ENCODE measurements around the gene LRMDA.
A peak's percentile ranks its signal among the peaks of the same experiment; 100 is the strongest.

LRMDA gene

GRCh38 chr10:75875740-75876139, 444.3 kb downstream of the LRMDA start:
- DNase-seq (ENCODE audit: low spot score), result no peak

- no peak for DNase-seq (ENCODE audit: low spot score)
These were observed 445.3 kb downstream of the LRMDA start for GRCh38 chr10:75876710-75877109.

- no peak for DNase-seq (ENCODE audit: low spot score)
These were observed 446.5 kb downstream of the LRMDA start for GRCh38 chr10:75877877-75878276.

GRCh38 chr10:75878586-75878985, 447.2 kb downstream of the LRMDA start:
- no peak for DNase-seq (ENCODE audit: low spot score)

GRCh38 chr10:75880031-75880775, 448.8 kb downstream of the LRMDA start:
- no peak for DNase-seq (ENCODE audit: low spot score)

- DNase-seq (ENCODE audit: low spot score), result no peak
These were observed 452.0 kb downstream of the LRMDA start for GRCh38 chr10:75883081-75884072.

- no peak for DNase-seq (ENCODE audit: low spot score)
These were observed 453.4 kb downstream of the LRMDA start for GRCh38 chr10:75884808-75885207.

GRCh38 chr10:75887369-75887768, 455.9 kb downstream of the LRMDA start:
- no peak for DNase-seq (ENCODE audit: low spot score)

- DNase-seq (ENCODE audit: low spot score), result no peak
These were observed 456.7 kb downstream of the LRMDA start for GRCh38 chr10:75887992-75888680.

- DNase-seq (ENCODE audit: low spot score), result no peak
These were observed 457.6 kb downstream of the LRMDA start for GRCh38 chr10:75889051-75889450.

GRCh38 chr10:75894761-75895160, 463.3 kb downstream of the LRMDA start:
- DNase-seq (ENCODE audit: low spot score), result no peak

GRCh38 chr10:75895259-75895658, 463.8 kb downstream of the LRMDA start:
- no peak for DNase-seq (ENCODE audit: low spot score)

GRCh38 chr10:75899816-75900390, 468.5 kb downstream of the LRMDA start:
- DNase-seq (ENCODE audit: low spot score), result peak; percentile 56

GRCh38 chr10:75902816-75903215, 471.4 kb downstream of the LRMDA start:
- no peak for DNase-seq (ENCODE audit: low spot score)

- DNase-seq (ENCODE audit: low spot score), result no peak
These were observed 473.3 kb downstream of the LRMDA start for GRCh38 chr10:75904499-75905283.

GRCh38 chr10:75905490-75905889, 474.1 kb downstream of the LRMDA start:
- DNase-seq (ENCODE audit: low spot score), result no peak

GRCh38 chr10:75910032-75910431, 478.6 kb downstream of the LRMDA start:
- no peak for DNase-seq (ENCODE audit: low spot score)

- DNase-seq (ENCODE audit: low spot score), result peak; percentile 28
These were observed 480.0 kb downstream of the LRMDA start for GRCh38 chr10:75911426-75911825.

- no peak for DNase-seq (ENCODE audit: low spot score)
These were observed 485.5 kb downstream of the LRMDA start for GRCh38 chr10:75916906-75917305.

- DNase-seq (ENCODE audit: low spot score), result no peak
These were observed 488.5 kb downstream of the LRMDA start for GRCh38 chr10:75919913-75920312.

GRCh38 chr10:75922435-75922834, 491.0 kb downstream of the LRMDA start:
- no peak for DNase-seq (ENCODE audit: low spot score)

Data from SW480 (cell line).